ENCODE results near the gene PFKFB4. TPM values are rescaled to one million over a fixed set of nuclear protein-coding genes. Genes with fewer than 3 reads are reported as not detected.
"Not testable (repeated sequence)": the region's sequence is repeated elsewhere in the genome, so short reads cannot be mapped to it uniquely, and the experiment has no call there.

Gene PFKFB4
- total RNA-seq, 2 experiments from 2014 or later = 90.8 to 94.0 TPM

- no peaks in the 10 kb centered on the region for H3K9me3 Mint-ChIP-seq
- CTCF ChIA-PET = interaction anchor here (1.5 to 1.8 kb wide), 2 partner anchors 29 to 42 kb away, joined by 4 to 5 read pairs; no protein-coding TSS in a partner anchor
- intact Hi-C loops (cut with micrococcal nuclease) = no loop called here
- H3K27me3 Mint-ChIP-seq = no peaks in the 10 kb centered on the region
- peak overlapping the region; percentile 68 for H3K4me3 Mint-ChIP-seq
- no peak for TF ChIP-seq CTCF (IDR thresholded peaks at IDR 0.05)
- peaks cover 3% of the 10 kb centered on the region for H3K36me3 Mint-ChIP-seq (ENCODE audit: low read depth)
- ATAC-seq = no peak
- H3K27ac Mint-ChIP-seq = peak overlapping the region; percentile 98
- H3K4me1 Mint-ChIP-seq (ENCODE audit: low read depth) = peaks cover 42% of the 10 kb centered on the region
- POLR2A ChIA-PET = interaction anchor here (1.0 to 2.9 kb wide), 2 partner anchors 11 to 37 kb away, joined by 3 to 18 read pairs; a partner anchor contains a TSS
- DNase-seq = no peak
These were observed 78.6 kb downstream of the PFKFB4 start for GRCh38 chr3:48477959-48478520.

- H3K36me3 Mint-ChIP-seq (ENCODE audit: low read depth) = peaks cover 3% of the 10 kb centered on the region
- H3K9me3 Mint-ChIP-seq = no peaks in the 10 kb centered on the region
- peak overlapping the region; percentile 34 for H3K27ac Mint-ChIP-seq
- H3K4me1 Mint-ChIP-seq (ENCODE audit: low read depth) = peaks cover 42% of the 10 kb centered on the region
- intact Hi-C loops (cut with micrococcal nuclease) = no loop called here
- ChIA-PET CTCF (interaction anchor here (1.0 to 1.5 kb wide), 4 partner anchors 31 to 81 kb away, joined by 3 to 5 read pairs (median 3); no protein-coding TSS in a partner anchor), POLR2A (interaction anchor here (1.0 to 2.9 kb wide), 4 partner anchors 9 to 40 kb away, joined by 3 to 18 read pairs (median 4); a partner anchor contains a TSS)
- no peak for DNase-seq
- no peak overlapping the region for H3K4me3 Mint-ChIP-seq
- TF ChIP-seq CTCF (IDR thresholded peaks at IDR 0.05) = no peak
- no peak for ATAC-seq
- no peaks in the 10 kb centered on the region for H3K27me3 Mint-ChIP-seq
These were observed 80.1 kb downstream of the PFKFB4 start for GRCh38 chr3:48476426-48477053.

GRCh38 chr3:48475188-48475587 lies 81.4 kb downstream of the PFKFB4 start:
- H3K4me1 Mint-ChIP-seq (ENCODE audit: low read depth) = peaks cover 50% of the 10 kb centered on the region
- CTCF ChIA-PET = interaction anchor here (2.7 kb wide), 1 partner anchor 32 kb away, joined by 8 read pairs; no protein-coding TSS in a partner anchor
- ATAC-seq (no peak), DNase-seq (no peak)
- TF ChIP-seq CTCF (IDR thresholded peaks at IDR 0.05) = no peak
- no peaks in the 10 kb centered on the region for H3K27me3 Mint-ChIP-seq
- H3K4me3 Mint-ChIP-seq = no peak overlapping the region
- H3K36me3 Mint-ChIP-seq (ENCODE audit: low read depth) = peaks cover 7% of the 10 kb centered on the region
- no peaks in the 10 kb centered on the region for H3K9me3 Mint-ChIP-seq
- POLR2A ChIA-PET = interaction anchor here (1.0 to 3.6 kb wide), 2 partner anchors 8 to 29 kb away, joined by 4 to 11 read pairs; partner anchors contain the start of gene SHISA5
- intact Hi-C loops (cut with micrococcal nuclease) = no loop called here
- peak overlapping the region; percentile 71 for H3K27ac Mint-ChIP-seq

- no peak overlapping the region for H3K4me3 Mint-ChIP-seq
- H3K27me3 Mint-ChIP-seq = no peaks in the 10 kb centered on the region
- no peaks in the 10 kb centered on the region for H3K9me3 Mint-ChIP-seq
- no peak for ATAC-seq
- ChIA-PET CTCF (interaction anchor here (2.7 kb wide), 1 partner anchor 32 kb away, joined by 8 read pairs; no protein-coding TSS in a partner anchor), POLR2A (interaction anchor here (3.6 kb wide), 1 partner anchor 30 kb away, joined by 11 read pairs; the partner anchor contains the start of gene SHISA5)
- H3K4me1 Mint-ChIP-seq (ENCODE audit: low read depth) = peaks cover 52% of the 10 kb centered on the region
- intact Hi-C loops (cut with micrococcal nuclease) = loop anchor here (5.0 kb wide), 2 partner anchors 33 to 73 kb away; no protein-coding TSS in a partner anchor
- H3K27ac Mint-ChIP-seq = peak overlapping the region; percentile 71
- DNase-seq = no peak
- H3K36me3 Mint-ChIP-seq (ENCODE audit: low read depth) = peaks cover 10% of the 10 kb centered on the region
- TF ChIP-seq CTCF (IDR thresholded peaks at IDR 0.05) = no peak
These were observed 82.0 kb downstream of the PFKFB4 start for GRCh38 chr3:48474619-48475018.

- not testable (repeated sequence) for ATAC-seq, DNase-seq, H3K9me3 Mint-ChIP-seq, H3K4me3 Mint-ChIP-seq, H3K27me3 Mint-ChIP-seq
- Mint-ChIP-seq H3K36me3 (ENCODE audit: low read depth) (peaks cover 16% of the 10 kb centered on the region), H3K4me1 (ENCODE audit: low read depth) (peaks cover 53% of the 10 kb centered on the region), H3K27ac (peak overlapping the region; percentile 49)
- ChIA-PET POLR2A (interaction anchor here (1.1 to 3.6 kb wide), 6 partner anchors 9 to 85 kb away, joined by 4 to 12 read pairs (median 8); partner anchors contain the start of genes CCDC51, PFKFB4, SHISA5 and TMA7), CTCF (interaction anchor here (0.6 to 4.9 kb wide), 15 partner anchors 11 to 286 kb away, joined by 3 to 35 read pairs (median 4); partner anchors contain the start of genes CDC25A, PFKFB4 and SLC26A6)
- intact Hi-C loops (cut with micrococcal nuclease) = loop anchor here (5.0 kb wide), 2 partner anchors 33 to 73 kb away; no protein-coding TSS in a partner anchor
These were observed 82.6 kb downstream of the PFKFB4 start for GRCh38 chr3:48474031-48474430.

All from activated CD8-positive, alpha-beta T cell treated with anti-CD3 and anti-CD28 coated beads for 36 hours (primary cell).